Left lung (tissue), 10 donors: ENCODE data around the gene TCF12. TPM values are rescaled to one million over a fixed set of nuclear protein-coding genes. Genes with fewer than 3 reads are reported as not detected.

Source experiments
- ATAC-seq: fragments of 200-7000 bp; cut with Tn5 transposase; one replicate; pipeline ENCODE4 v1.9.1; 2020; ENCODE audit warnings: moderate library complexity
- DNase-seq, 4 donors: peaks; one replicate each; pipeline ENCODE4 v3.0.0-alpha.2; 2013 to 2020
- H3K27ac ChIP-seq, 2 donors: fragments of 200-600 bp; sonication (generic) in 1 of 2; one replicate each; pipeline versions ENCODE4 v1.5.0 to v1.8.0; 2020 to 2021
- H3K27me3 ChIP-seq, 2 donors: fragments of 200-600 bp; sonication (generic) in 1 of 2; one replicate each; pipeline versions ENCODE4 v1.5.0 to v1.8.0; 2020 to 2021
- H3K36me3 ChIP-seq, 2 donors: fragments of 200-600 bp; sonication (generic) in 1 of 2; one replicate each; pipeline versions ENCODE4 v1.5.0 to v1.8.0; 2020 to 2021
- H3K4me1 ChIP-seq, 2 donors: fragments of 200-600 bp; one replicate each; pipeline ENCODE4 v1.8.0; 2021
- H3K4me3 ChIP-seq, 2 donors: fragments of 200-600 bp; sonication (generic) in 1 of 2; one replicate each; pipeline versions ENCODE4 v1.5.0 to v1.8.0; 2020 to 2021; ENCODE audit warnings: mild to moderate bottlenecking in 1 of 2
- H3K9me3 ChIP-seq, 2 donors: fragments of 200-600 bp; sonication (generic) in 1 of 2; one replicate each; pipeline versions ENCODE4 v1.5.0 to v1.8.0; 2020 to 2021
- CTCF ChIP-seq, 2 donors: fragments of 200-600 bp; sonication (generic) in 1 of 2; IDR thresholded peaks; one replicate each; pipeline versions ENCODE4 v1.5.0 to v1.8.0; 2021; ENCODE audit warnings: antibody characterized with exemption in 2 of 2
- intact Hi-C, 2 donors: fragments of 100-400 bp; cut with DNase I; formaldehyde crosslinking; loops; one replicate each; pipeline versions ENCODE4 v1.11.2 to v1.14.2; 2022
- polyA plus RNA-seq, 6 donors: library from polyadenylated mRNA; unstranded; fragments of 120-200 nt; gene quantifications; one replicate each; pipeline ENCODE4 v1.2.1, GENCODE V29; 2013; ENCODE audit not compliant: insufficient read length in 6 of 6
- total RNA-seq, 2 donors: library from RNA; stranded (reverse); fragmentation: NEBNext Ultra II Directional; extraction: Animal tissue kit (Norgen Biotek cat#: 25700); gene quantifications; one replicate each; pipeline ENCODE4 v1.2.1, GENCODE V29; 2021
- donor health status: DM: no; HTN: yes; CAD: no.
- donor health status: DM: no; HTN: no; CAD: no.

The TCF12 gene
- total and polyA plus RNA-seq, 8 donors, result 106 to 148 (median 130) TPM

GRCh38 chr15:57283774-57284503 is 365.5 kb downstream of the TCF12 start:
- Histone ChIP-seq H3K36me3 (peaks cover 0 to 47% of the 10 kb centered on the region in 2 donors), H3K27me3 (no peaks in the 10 kb centered on the region), H3K9me3 (no peaks in the 10 kb centered on the region), H3K4me1 (peaks cover 3 to 22% of the 10 kb centered on the region in 2 donors), H3K27ac (peak overlapping the region; percentile 24 to 51), H3K4me3 (no peak overlapping the region)
- TF ChIP-seq CTCF (IDR thresholded peaks at IDR 0.05), result no peak
- intact Hi-C loops, result no loop called here
- no peak for DNase-seq
- ATAC-seq, result peak; percentile 64

GRCh38 chr15:57284535-57284934 is 366.1 kb downstream of the TCF12 start:
- no peak for TF ChIP-seq CTCF (IDR thresholded peaks at IDR 0.05)
- peak overlapping the region; percentile 21 to 51 for H3K27ac ChIP-seq

GRCh38 chr15:57285386-57285785 is 366.9 kb downstream of the TCF12 start:
- intact Hi-C loops, result no loop called here
- Histone ChIP-seq H3K27ac (no peak overlapping the region), H3K27me3 (no peaks in the 10 kb centered on the region), H3K4me1 (peaks cover 3 to 22% of the 10 kb centered on the region in 2 donors), H3K36me3 (peaks cover 0 to 48% of the 10 kb centered on the region in 2 donors), H3K9me3 (no peaks in the 10 kb centered on the region), H3K4me3 (no peak overlapping the region)
- DNase-seq, result no peak
- no peak for ATAC-seq
- TF ChIP-seq CTCF (IDR thresholded peaks at IDR 0.05), result no peak

More at GRCh38 chr15:57284535-57284934, 366.1 kb downstream of the TCF12 start:
- no peak for ATAC-seq
- Histone ChIP-seq H3K9me3 (no peaks in the 10 kb centered on the region), H3K4me3 (no peak overlapping the region), H3K4me1 (peaks cover 3 to 22% of the 10 kb centered on the region in 2 donors), H3K36me3 (peaks cover 0 to 47% of the 10 kb centered on the region in 2 donors), H3K27me3 (no peaks in the 10 kb centered on the region)
- DNase-seq, result no peak
- intact Hi-C loops, result no loop called here

- Histone ChIP-seq H3K9me3 (no peaks in the 10 kb centered on the region), H3K4me1 (peaks cover 3 to 22% of the 10 kb centered on the region in 2 donors), H3K27ac (no peak overlapping the region), H3K36me3 (peaks cover 0 to 45% of the 10 kb centered on the region in 2 donors), H3K27me3 (no peaks in the 10 kb centered on the region), H3K4me3 (no peak overlapping the region)
- no peak for TF ChIP-seq CTCF (IDR thresholded peaks at IDR 0.05)
- ATAC-seq (no peak), DNase-seq (no peak)
- intact Hi-C loops, result no loop called here
Measured at GRCh38 chr15:57286446-57287122, 368.1 kb downstream of the TCF12 start.

GRCh38 chr15:57287123-57287521 is 368.7 kb downstream of the TCF12 start:
- Histone ChIP-seq H3K9me3 (no peaks in the 10 kb centered on the region), H3K4me3 (no peak overlapping the region), H3K4me1 (peaks cover 3 to 21% of the 10 kb centered on the region in 2 donors), H3K27ac (no peak overlapping the region), H3K27me3 (no peaks in the 10 kb centered on the region), H3K36me3 (peaks cover 0 to 44% of the 10 kb centered on the region in 2 donors)
- TF ChIP-seq CTCF (IDR thresholded peaks at IDR 0.05), result no peak
- DNase-seq, result no peak
- no peak for ATAC-seq
- intact Hi-C loops, result no loop called here
